CMK (cell line): ENCODE data around the gene ONECUT2.
"Not testable (repeated sequence)": the region's sequence is repeated elsewhere in the genome, so short reads cannot be mapped to it uniquely, and the experiment has no call there.

Experiments
- DNase-seq: peaks from one replicate; pipeline ENCODE4 v3.0.0-alpha.2; 2010; ENCODE audit warnings: low read depth

The ONECUT2 gene

DNA sequence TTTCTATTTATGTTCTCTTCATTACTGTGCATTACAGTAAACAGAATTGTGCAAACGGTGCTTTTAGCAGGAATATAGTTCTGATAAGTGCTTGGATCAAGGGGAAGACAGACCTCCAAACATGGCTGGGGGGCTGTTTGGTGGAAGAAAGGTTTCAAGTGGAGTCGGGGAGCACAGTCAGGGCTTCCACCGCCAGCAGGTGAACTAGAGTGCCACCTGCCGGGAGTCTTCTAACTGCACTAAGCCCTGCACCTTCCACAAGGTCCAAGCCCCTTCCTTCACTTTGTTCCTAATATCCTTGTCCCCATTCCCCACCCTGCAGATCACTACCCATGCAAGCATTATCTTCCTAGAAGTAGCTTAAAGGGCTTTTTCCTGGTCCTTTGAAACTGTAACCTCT is 11.1 kb downstream of the ONECUT2 start:
- DNase-seq = no peak

DNA sequence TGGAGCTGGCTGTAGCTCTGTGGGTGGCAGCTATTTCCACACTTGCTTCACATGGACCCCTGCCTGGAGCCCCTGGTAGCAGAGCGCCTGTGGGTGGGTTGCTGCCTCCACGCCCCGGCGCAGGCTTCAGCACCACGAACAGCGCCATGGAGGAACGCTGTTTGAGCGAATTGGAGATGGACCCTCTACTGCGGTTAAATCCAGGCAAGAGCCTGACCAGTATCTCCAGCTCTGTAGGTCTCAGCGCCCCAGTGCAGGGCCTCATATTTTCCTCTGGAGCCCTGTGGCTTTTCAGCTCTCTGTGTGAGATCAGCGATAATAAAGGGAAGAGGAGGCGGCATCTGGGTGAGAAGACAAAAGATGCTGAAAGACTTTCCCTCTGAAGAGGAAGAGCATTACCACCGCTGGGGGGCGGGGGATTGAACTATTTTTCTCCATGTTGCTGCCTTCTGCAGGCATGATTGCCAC is 12.0 kb downstream of the ONECUT2 start:
- no peak for DNase-seq

GRCh38 chr18:57455576-57456129 is 20.5 kb downstream of the ONECUT2 start:
- DNase-seq = no peak

- DNase-seq = no peak
These were observed 26.6 kb downstream of the ONECUT2 start for GRCh38 chr18:57461652-57462269.

- DNase-seq = no peak
These were observed 31.1 kb downstream of the ONECUT2 start for GRCh38 chr18:57466307-57466706.

DNA sequence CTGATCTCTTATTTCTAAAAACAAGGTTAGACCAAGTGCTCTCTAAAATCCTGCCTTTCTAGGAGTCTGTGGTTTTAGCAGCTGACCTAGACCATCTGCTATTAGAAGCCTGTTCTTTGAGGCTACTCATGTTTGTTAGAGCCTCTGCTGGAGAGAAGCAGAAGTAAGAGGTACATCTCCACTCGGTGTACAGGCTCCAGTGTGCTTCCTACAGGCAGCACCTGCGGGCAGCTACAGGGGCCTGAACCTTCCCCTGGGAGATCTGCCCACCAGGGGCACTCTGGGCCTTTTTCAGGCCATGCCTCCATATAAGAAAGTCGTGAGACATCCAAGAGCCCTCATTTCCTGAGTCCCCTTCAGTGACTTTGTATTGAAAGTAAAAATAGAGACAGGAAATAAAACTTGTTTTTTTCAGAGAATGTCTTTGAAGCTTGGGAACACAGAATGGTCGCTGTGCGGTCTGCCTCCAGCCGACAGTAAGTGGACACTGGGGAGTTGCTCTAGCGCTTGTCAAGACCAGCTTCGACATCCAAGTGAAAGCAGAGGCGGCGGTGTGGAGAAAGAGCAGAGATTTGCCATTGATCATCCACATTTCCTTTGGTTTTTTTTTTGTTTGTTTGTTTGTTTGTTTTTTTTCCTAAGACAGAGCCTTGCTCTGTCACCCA is 31.7 kb downstream of the ONECUT2 start:
- no peak for DNase-seq

- DNase-seq = no peak
These were observed 34.7 kb downstream of the ONECUT2 start for GRCh38 chr18:57469884-57470283.

- no peak for DNase-seq
These were observed 40.2 kb downstream of the ONECUT2 start for GRCh38 chr18:57475408-57475807.

DNA sequence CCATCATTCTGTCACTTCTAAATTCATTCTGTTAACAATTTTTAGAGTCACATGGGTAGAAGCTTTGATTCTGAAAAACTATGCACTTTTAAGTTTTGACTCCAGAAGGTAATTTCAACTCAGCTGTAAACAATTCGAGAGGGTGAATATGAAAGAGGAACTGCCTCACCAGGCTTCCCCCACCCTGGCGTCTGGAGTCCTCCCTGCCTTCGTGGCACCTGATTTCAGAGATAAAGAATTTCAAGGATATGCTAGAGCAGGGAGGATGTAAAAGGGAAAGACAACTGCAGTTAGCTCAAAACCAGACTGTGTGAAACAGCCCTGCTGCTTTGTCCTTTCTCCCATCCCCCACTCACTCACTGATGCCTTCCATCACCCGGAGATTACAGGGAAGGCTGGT is 40.7 kb downstream of the ONECUT2 start:
- DNase-seq = no peak

DNA sequence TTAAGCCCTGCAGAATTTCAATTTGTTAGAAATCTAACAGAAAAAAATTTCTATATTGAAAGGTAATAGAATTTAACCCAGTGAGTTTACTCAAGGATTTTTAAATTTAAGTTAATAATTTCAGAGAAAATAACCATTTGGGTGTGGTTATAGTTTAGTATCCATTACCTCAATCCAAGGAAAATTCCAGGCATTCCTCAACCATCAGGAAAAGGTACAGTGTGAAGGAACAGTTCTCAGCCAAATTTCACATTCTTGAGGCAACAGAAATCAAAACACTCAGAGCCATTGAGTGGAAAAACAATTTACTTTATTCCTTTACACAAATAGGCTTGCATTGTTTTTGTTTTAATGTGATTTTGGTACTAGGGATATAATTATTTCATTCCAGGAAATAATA is 45.6 kb downstream of the ONECUT2 start:
- no peak for DNase-seq

- no peak for DNase-seq
These were observed 62.5 kb downstream of the ONECUT2 start for GRCh38 chr18:57497372-57498294.

GRCh38 chr18:57498682-57499256 is 63.6 kb downstream of the ONECUT2 start:
- DNase-seq = no peak

GRCh38 chr18:57502624-57503023 is 67.5 kb downstream of the ONECUT2 start:
- DNase-seq = no peak

DNA sequence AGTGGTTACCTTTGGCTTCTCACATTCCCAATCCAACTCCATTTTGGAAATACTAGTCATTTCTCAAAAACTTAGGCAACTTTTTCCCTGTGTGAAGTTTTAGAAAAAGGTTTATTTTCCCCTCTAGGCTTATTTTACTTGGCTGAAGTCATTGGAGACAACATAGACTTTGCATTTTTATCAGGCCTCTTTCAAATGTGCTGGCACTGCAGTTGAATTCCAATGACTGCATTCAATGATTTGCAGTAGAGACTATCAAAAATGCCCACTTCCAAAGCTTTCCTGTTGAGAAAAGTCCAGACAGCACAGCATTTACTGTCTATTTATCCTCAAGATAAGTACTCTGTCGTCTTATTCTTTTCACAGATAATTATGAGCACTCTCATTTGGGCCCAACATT is 70.1 kb downstream of the ONECUT2 start:
- DNase-seq = no peak

DNA sequence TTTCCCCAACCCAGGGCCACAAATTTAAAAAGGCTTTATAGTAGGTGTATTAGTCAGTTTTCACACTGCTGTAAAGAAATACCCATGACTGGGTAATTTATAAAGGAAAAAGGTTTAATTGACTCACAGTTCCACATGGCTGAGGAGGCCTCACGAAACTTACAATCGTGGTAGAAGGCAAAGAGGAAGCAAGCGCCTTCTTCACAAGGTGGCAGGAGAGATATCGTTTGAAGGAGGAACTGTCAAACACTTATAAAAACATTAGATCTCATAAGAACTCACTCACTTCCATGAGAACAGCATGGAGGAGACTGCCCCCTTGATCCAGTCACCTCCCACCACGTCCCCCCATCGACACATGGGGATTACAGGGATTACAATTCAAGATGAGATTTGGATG is 80.9 kb downstream of the ONECUT2 start:
- peak; percentile 27 for DNase-seq

DNA sequence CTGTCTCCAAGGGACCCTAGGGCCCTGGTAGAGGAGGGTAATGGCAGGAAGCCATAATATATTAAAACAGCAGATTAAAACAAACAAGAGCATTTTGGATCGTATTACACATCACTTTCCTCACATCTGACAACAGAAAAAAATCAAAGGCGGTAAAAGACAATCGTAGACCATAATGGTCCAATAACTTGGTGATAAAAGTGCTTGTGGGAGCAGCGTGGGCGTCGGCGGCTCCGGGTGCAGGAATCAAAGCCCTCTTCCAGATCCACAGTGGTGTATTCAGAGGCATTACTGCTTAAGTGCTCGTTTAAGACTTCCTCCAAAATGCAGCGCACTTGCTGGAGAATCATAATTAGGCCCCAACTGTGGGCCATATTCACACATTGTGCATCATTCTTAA is 83.4 kb downstream of the ONECUT2 start:
- DNase-seq = no peak

DNA sequence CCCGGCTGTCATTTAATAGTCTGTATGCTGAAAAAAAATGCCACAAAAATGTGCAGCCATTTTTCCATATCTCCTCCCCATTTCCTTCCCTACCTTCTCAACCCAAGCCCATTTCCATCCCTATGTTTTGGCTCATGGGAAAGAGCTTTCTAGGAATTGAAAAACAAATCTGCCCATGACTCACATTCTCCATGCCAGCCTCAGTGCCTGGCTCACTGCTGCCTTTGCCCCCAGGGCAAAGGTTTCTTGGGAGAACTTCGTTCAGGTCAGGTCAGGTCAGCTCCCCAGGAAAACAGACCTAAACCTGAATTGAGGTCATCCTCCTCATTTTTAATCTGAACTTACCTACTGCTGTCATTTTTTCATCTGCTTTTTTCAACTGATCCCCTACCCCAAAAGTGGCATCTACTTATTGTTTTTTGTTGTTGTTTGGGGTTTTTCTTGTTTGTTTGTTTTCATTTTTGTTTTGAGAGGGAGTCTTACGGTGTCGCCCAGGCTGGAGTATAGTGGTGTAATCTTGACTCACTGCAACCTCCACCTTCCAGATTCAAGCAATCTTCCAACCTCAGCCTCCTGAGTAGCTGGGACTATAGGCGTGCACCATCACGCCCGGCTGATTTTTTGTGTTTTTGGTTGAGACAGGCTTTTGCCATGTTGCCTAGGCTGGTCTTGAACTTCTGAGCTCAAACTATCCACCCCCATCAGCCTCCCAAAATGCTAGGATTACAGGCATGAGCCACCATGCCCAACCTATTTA is 84.7 kb downstream of the ONECUT2 start:
- DNase-seq = no peak

GRCh38 chr18:57522348-57522747 is 87.2 kb downstream of the ONECUT2 start:
- not testable (repeated sequence) for DNase-seq

GRCh38 chr18:57523171-57523956 is 88.2 kb downstream of the ONECUT2 start:
- no peak for DNase-seq

DNA sequence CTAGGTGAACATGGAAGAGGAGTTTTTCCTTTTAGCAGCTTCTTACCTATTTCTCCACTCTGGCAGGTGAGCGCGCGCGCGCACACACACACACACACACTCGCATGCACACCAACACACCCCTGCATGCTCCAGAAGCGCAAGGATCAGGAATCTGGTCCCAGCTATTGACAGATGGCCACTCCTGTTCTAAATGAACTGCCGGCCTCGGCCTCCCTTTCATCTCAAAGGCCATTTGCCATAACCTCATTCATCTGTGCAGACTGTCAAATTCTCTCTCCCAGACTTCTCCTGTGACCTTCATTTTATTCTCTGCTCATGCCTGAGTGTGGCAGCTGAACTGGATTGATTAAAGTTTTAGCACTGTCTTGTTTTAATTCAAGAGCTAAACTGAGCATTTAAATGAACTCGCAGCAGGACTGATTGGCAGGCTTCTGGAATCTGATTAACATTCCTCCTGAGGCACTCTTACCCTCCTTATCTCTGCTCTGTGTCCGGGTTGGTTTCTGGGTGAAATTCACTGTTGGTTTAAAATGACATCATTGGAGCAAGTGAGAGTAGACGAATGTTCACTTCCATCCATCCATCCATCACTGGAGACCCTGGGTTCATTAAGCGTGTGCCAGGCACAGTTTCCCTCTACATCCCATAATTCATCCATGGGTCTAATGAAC is 92.5 kb downstream of the ONECUT2 start:
- no peak for DNase-seq
